Activated T-helper 1 cell treated with anti-CD3 and anti-CD28 coated beads, Interleukin-12 subunit alpha, Interleukin-12 subunit beta, Interleukin-2, Interleukin-4 antibody, amounts not matched to agents 30 ng/mL and 10 ng/mL and 1 ng/mL, durations not matched to agents 14 hours and 24 hours and 36 hours (primary cell): ENCODE data around the gene OPN3. TPM values are rescaled to one million over a fixed set of nuclear protein-coding genes. Genes with fewer than 3 reads are reported as not detected.
"Not testable (repeated sequence)": the region's sequence is repeated elsewhere in the genome, so short reads cannot be mapped to it uniquely, and the experiment has no call there.

ENCODE experiments used
- DNase-seq: peaks from one replicate; pipeline ENCODE4 v3.0.0; 2021; ENCODE audit warnings: low spot score
- H3K27ac Mint-ChIP-seq: one replicate; pipeline ENCODE4 v1.8.0; 2021; ENCODE audit warnings: mild to moderate bottlenecking, mixed read lengths
- H3K27me3 Mint-ChIP-seq: one replicate; pipeline ENCODE4 v1.8.0; 2022; ENCODE audit warnings: mild to moderate bottlenecking, moderate library complexity, mixed read lengths; ENCODE audit not compliant: insufficient read depth
- H3K36me3 Mint-ChIP-seq: one replicate; pipeline ENCODE4 v1.8.0; 2021; ENCODE audit warnings: low read depth, mixed read lengths
- H3K4me1 Mint-ChIP-seq: one replicate; pipeline ENCODE4 v1.8.0; 2021; ENCODE audit warnings: low read depth, mixed read lengths
- H3K4me3 Mint-ChIP-seq: one replicate; pipeline ENCODE4 v1.8.0; 2021; ENCODE audit warnings: mild to moderate bottlenecking, moderate library complexity, mixed read lengths
- H3K9me3 Mint-ChIP-seq: one replicate; pipeline ENCODE4 v1.8.0; 2021; ENCODE audit warnings: mixed read lengths
- intact Hi-C: fragments of 100-400 bp; cut with micrococcal nuclease; formaldehyde crosslinking; loops from one replicate; pipeline ENCODE4 v1.15.1; 2024
- total RNA-seq: library from RNA; stranded (reverse); gene quantifications from 2 replicates; pipeline ENCODE4 v1.2.3, GENCODE V29; 2022

The OPN3 gene
- total RNA-seq, 1 donor from 2014 or later, result 9.5 TPM

DNA sequence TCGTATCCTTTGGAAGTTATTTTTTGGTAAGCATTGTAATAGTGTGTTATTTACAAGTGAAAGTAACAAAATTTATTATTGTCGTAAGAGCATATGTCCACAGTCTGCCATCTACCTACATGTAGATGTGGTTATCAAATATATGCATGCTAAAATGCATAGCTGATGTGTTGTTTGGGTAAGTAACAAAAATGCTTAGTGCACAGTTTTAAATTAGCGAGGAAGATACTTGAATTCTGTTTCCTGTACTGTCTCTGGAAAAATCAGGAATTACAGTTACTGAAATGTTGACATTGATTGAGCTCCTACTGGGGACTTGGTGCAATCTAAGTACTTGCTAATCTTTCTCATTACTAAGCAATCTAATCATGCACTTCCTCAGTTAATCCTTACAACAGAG lies 26.2 kb upstream of the OPN3 start:
- no peak for DNase-seq
- no peak overlapping the region for H3K27ac Mint-ChIP-seq
- intact Hi-C loops, result no loop called here
- no peaks in the 10 kb centered on the region for H3K4me1 Mint-ChIP-seq
- no peaks in the 10 kb centered on the region for H3K36me3 Mint-ChIP-seq
- no peak overlapping the region for H3K4me3 Mint-ChIP-seq
- no peaks in the 10 kb centered on the region for H3K27me3 Mint-ChIP-seq
- H3K9me3 Mint-ChIP-seq, result no peaks in the 10 kb centered on the region

DNA sequence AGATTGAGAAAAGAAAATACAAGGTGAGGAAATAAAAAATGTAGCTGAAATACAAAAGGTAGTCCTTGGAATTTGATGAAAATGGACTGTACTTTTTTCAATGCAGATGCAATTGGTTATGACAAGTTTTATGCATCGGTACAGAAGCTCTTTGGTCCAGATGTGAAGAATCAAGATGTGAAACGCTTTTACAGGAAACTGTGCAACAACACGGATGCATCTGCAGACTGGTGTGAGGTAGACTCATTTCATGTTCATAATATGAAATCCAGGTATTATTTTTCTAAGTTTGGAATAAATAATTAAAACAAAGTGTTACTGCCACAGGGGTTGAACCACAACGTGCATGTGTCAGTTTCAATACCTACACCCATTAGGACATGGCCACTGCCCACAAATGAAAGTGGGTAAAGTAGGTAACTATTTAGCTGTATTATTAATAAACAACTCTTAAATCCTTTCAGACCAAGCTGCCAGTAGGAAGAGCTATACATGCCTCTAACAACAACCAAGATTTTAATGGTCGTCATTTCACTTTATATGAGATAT lies 20.3 kb upstream of the OPN3 start:
- no peaks in the 10 kb centered on the region for H3K36me3 Mint-ChIP-seq
- no peak for DNase-seq
- H3K9me3 Mint-ChIP-seq, result no peaks in the 10 kb centered on the region
- H3K4me3 Mint-ChIP-seq, result no peak overlapping the region
- no peaks in the 10 kb centered on the region for H3K27me3 Mint-ChIP-seq
- no peaks in the 10 kb centered on the region for H3K4me1 Mint-ChIP-seq
- intact Hi-C loops, result no loop called here
- H3K27ac Mint-ChIP-seq, result no peak overlapping the region

DNA sequence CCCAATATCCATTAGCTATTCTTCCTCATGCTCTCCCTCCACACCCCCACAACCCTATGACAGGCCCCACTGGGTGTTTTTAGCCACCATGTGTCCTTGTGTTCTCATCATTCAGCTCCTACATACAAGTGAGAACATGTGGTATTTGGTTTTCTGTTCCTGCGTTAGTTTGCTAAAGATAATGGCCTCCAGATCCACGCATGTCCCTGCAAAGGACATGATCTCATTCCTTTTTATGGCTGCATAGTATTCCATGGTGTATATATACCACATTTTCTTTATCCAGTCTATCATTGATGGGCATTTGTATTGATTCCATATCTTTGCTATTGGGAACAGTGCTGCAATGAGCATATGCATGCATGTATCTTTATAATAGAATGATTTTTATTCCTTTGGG lies 18.8 kb upstream of the OPN3 start:
- intact Hi-C loops, H3K9me3 Mint-ChIP-seq, H3K4me1 Mint-ChIP-seq, H3K4me3 Mint-ChIP-seq, H3K27me3 Mint-ChIP-seq, H3K27ac Mint-ChIP-seq, H3K36me3 Mint-ChIP-seq, DNase-seq: not testable (repeated sequence)

DNA sequence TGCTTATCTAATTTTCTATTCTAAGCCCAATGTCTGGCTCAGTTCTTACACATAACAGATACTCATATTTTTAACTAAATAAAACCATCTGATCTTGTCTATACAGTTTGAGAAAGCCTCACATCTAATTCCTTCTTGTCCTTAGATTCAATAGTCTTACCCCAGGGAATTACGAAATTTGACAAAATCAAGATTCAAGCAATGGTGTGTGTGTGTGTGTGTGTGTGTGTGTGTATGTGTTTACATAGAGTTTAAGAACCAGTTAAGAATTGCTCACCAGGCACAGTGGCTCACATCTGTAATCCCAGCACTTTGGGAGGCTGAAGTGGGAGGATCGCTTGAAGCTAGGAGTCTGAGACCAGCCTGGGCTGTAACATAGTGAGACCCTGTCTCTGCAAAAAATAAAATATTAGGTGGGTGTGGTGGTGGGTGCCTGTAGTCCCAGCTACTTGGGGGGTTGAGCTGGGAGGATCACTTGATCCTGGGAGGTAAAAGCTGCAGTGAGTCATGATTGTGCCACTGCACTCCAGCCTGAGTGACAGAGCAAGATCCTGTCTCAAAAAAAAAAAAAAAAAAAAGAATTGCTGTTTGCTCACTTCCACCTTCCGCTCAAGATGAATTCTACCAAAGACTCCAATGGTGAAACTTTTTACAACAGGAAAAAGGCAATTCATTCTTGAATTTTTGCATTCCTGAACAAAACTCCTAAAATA lies 18.1 kb upstream of the OPN3 start:
- Mint-ChIP-seq H3K27me3 (no peaks in the 10 kb centered on the region), H3K4me3 (no peak overlapping the region), H3K4me1 (no peaks in the 10 kb centered on the region), H3K27ac (no peak overlapping the region), H3K9me3 (no peaks in the 10 kb centered on the region), H3K36me3 (no peaks in the 10 kb centered on the region)
- intact Hi-C loops, result no loop called here
- no peak for DNase-seq

DNA sequence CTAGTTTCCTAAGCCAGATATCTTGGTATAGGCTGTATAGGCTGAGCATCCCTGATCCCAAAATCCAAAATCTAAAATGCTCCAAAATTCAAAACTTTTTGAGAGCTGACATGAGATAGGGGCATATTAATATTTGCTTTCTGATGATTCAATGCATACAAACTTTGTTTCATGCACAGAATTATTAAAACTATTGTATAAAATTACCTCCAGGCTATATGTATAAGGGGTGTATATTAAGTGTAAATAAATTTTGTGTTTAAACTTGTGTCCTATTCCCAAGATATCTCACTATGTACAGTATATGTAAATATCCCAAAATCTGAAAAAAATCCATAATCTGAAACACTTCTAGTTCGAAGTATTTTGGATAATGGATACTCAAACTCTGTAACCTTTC lies 14.5 kb upstream of the OPN3 start:
- H3K9me3 Mint-ChIP-seq, result no peaks in the 10 kb centered on the region
- no peaks in the 10 kb centered on the region for H3K4me1 Mint-ChIP-seq
- DNase-seq, result no peak
- no peak overlapping the region for H3K27ac Mint-ChIP-seq
- H3K27me3 Mint-ChIP-seq, result peaks cover 2% of the 10 kb centered on the region
- H3K4me3 Mint-ChIP-seq, result no peak overlapping the region
- H3K36me3 Mint-ChIP-seq, result no peaks in the 10 kb centered on the region
- intact Hi-C loops, result no loop called here

DNA sequence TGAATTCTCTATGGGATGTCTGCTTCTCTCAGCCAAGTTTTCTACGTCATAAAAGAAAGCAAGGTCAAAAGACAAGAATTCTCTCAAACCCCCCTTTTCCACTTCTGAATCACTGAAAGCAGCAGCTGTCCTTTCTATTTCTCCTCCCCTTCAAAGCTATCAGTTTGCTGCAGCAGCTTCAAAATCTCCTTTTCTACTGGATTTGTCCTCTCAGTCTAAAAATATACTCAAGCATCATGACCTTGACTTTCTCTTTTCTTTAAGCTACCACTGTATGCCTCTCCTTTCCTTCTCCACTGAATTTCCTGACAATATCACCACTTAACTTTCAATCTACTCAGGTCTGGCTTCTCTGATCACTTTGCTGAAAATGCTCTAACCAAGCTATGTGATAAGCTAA lies 13.8 kb upstream of the OPN3 start:
- Mint-ChIP-seq H3K4me1 (no peaks in the 10 kb centered on the region), H3K9me3 (no peaks in the 10 kb centered on the region), H3K27ac (no peak overlapping the region), H3K27me3 (peaks cover 2% of the 10 kb centered on the region), H3K4me3 (no peak overlapping the region), H3K36me3 (no peaks in the 10 kb centered on the region)
- no peak for DNase-seq
- intact Hi-C loops, result no loop called here

DNA sequence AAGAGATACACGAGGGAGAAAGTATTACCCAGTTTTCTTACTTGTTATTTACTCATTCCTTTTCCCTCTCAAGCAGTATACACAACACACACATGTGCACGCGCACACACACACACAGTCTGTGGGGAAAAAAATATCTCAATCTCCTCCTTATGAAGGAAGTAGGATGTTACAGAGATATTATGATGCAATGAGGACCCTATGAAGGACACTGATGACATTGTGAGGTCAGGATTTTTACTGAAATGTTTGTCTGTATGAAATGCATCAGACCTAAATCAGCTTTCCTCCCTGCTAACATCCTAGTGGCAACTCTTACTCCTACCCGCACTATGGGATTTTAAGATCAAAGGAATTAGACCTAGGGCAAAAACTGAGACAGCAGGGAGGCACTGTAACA lies 11.8 kb upstream of the OPN3 start, which contains the start of gene WDR64:
Gene WDR64, plus strand, starts transcription at position 270 of the 400 bp plus-strand sequence. CDS start 204 bp downstream, outside the sequence.
- no peak for DNase-seq
- Mint-ChIP-seq H3K27ac (no peak within 1 kb of the TSS), H3K9me3 (no peaks in the 10 kb centered on the region), H3K36me3 (no peaks in the 10 kb centered on the region), H3K4me3 (no peak within 1 kb of the TSS), H3K4me1 (no peaks in the 10 kb centered on the region), H3K27me3 (peaks cover 2% of the 10 kb centered on the region)
- intact Hi-C loops, result no loop called here

DNA sequence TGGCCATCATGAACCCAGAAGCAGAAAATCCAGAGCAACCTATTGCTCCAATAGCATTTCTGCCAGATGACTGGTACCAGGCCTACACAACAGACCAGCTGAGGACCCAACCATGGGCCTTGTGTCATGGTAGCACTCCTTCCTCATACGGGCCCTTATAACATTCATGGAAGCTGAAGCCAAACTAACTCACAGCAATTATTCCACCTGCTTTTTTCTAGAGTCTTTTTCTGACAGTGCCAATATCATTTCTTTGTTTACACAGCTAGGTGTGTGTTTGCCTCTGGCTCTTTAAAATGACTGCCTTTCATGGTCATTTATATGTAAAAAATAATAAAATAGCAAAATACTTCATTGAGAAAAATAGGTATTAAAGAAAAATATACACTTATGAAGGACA lies 8.0 kb upstream of the OPN3 start:
- Mint-ChIP-seq H3K9me3 (peaks cover 4% of the 10 kb centered on the region), H3K27me3 (peaks cover 2% of the 10 kb centered on the region), H3K36me3 (no peaks in the 10 kb centered on the region), H3K27ac (no peak overlapping the region), H3K4me1 (peaks cover 8% of the 10 kb centered on the region), H3K4me3 (no peak overlapping the region)
- intact Hi-C loops, result no loop called here
- DNase-seq, result no peak

DNA sequence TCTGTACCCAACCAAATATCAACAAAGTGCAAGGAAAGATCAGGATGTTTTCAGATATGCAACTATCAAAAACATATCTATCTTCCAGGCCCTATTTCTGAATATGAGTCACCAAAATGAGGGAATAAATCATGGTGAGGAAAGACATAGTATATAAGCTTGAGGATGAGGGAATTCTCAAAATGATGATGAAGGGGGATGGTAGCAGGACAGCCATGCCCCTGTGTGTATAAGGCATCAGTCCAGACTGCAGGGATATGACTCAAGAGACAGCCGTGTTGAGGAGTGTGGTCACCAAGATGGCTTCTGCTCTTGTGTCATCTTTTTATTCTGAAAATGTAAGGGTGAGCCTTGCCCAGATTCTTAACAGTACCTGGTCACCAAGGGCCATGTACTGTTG lies 7.5 kb upstream of the OPN3 start:
- Mint-ChIP-seq H3K27ac (no peak overlapping the region), H3K4me1 (peaks cover 8% of the 10 kb centered on the region), H3K9me3 (peaks cover 4% of the 10 kb centered on the region), H3K27me3 (peaks cover 2% of the 10 kb centered on the region), H3K36me3 (no peaks in the 10 kb centered on the region), H3K4me3 (no peak overlapping the region)
- intact Hi-C loops, result no loop called here
- DNase-seq, result no peak

DNA sequence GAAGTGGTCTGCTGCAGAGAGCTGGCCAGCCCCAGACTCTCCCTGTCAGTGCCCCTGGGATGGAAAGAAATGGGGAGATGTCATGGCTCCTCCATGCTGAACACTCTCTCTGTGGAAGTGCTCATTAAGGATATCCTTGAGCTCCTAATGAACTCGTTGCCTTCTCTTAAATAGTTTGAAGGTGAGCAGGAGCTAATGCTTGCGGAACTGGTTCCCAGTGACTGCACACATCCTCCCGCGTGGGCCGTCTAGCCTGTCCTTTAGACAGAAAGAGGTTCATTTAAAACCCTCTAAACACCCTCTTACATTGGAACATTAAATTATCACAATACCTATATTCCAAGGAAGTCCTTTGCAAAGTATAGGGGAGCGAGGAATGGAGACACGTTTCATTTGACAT lies 6.0 kb upstream of the OPN3 start:
- DNase-seq, result no peak
- intact Hi-C loops, result no loop called here
- H3K4me3 Mint-ChIP-seq, result no peak overlapping the region
- no peak overlapping the region for H3K27ac Mint-ChIP-seq
- H3K9me3 Mint-ChIP-seq, result peaks cover 9% of the 10 kb centered on the region
- H3K4me1 Mint-ChIP-seq, result peaks cover 8% of the 10 kb centered on the region
- H3K27me3 Mint-ChIP-seq, result peaks cover 2% of the 10 kb centered on the region
- H3K36me3 Mint-ChIP-seq, result no peaks in the 10 kb centered on the region

DNA sequence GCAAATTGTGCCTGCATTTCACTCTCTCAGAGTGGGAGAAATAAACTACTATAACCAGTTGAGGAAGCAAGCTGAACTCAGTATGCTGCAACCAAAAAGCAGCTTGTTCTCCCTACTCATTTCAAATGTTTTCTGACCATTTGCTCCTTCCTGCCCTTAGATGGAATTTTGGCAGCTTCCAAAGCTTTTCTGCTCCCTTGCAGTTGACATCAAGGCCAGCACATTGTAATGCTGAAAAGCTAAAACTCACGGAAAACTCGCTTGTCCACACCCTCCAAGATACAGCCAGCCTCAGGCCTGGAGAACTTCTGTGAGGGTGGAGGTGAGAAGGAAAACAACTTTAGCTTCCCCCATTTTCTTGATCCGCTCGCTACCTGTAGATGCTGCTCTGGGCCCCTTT lies 5.0 kb upstream of the OPN3 start:
- H3K36me3 Mint-ChIP-seq, result no peaks in the 10 kb centered on the region
- H3K4me3 Mint-ChIP-seq, result no peak overlapping the region
- intact Hi-C loops, result no loop called here
- H3K27ac Mint-ChIP-seq, result no peak overlapping the region
- H3K4me1 Mint-ChIP-seq, result peaks cover 16% of the 10 kb centered on the region
- DNase-seq, result no peak
- peaks cover 9% of the 10 kb centered on the region for H3K9me3 Mint-ChIP-seq
- no peaks in the 10 kb centered on the region for H3K27me3 Mint-ChIP-seq

DNA sequence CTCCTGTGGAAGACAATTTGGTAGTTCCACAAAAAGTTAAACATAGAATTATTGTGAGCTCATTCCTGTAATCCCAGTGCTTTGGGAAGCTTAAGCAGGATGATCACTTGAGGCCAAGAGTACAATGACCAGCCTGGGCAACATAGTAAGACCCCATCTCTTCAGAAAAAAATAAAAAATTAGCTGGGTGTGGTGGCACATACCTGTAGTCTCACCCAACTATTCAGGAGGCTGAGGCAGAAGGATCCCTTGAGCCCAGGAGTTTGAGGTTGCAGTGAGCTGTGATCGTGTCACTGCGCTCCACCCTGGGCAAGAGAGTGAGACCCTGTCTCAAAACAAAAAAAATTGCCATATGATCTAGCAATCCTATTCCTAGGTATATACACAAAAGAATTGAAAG lies 4.1 kb upstream of the OPN3 start:
- Mint-ChIP-seq H3K27ac (peak overlapping the region; percentile 46), H3K4me1 (peaks cover 16% of the 10 kb centered on the region), H3K27me3 (no peaks in the 10 kb centered on the region), H3K9me3 (peaks cover 9% of the 10 kb centered on the region), H3K36me3 (no peaks in the 10 kb centered on the region), H3K4me3 (no peak overlapping the region)
- no peak for DNase-seq
- intact Hi-C loops, result no loop called here

DNA sequence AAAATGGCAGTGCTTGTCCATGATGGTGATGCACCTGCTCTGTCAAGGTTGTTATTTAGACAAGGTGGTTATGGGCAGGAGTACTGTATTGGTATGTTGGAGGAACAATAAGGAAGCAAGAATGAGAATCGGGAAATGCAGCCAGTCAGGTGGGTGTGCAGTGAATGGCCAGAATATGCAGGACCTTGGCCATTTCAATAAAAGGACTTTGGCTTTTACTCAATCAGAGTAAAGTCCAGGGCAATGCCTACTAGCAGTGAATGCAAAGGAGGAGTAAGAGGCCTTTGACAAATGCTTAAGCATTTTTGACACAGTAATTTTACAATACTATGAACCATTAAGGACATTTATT lies 2.4 kb upstream of the OPN3 start:
- intact Hi-C loops, result no loop called here

More for the DNA sequence above, 2.4 kb upstream of the OPN3 start:
- no peaks in the 10 kb centered on the region for H3K27me3 Mint-ChIP-seq
- H3K27ac Mint-ChIP-seq, result no peak overlapping the region
- peaks cover 8% of the 10 kb centered on the region for H3K36me3 Mint-ChIP-seq
- peaks cover 31% of the 10 kb centered on the region for H3K4me1 Mint-ChIP-seq
- peaks cover 9% of the 10 kb centered on the region for H3K9me3 Mint-ChIP-seq
- DNase-seq, result no peak
- no peak overlapping the region for H3K4me3 Mint-ChIP-seq
